Activated CD4-positive, alpha-beta T cell treated with anti-CD3 and anti-CD28 coated beads, Interleukin-2, amount 10 ng/mL, durations not matched to agents 24 days and 14 days (primary cell): ENCODE results near the gene FOLH1. TPM values are rescaled to one million over a fixed set of nuclear protein-coding genes. Genes with fewer than 3 reads are reported as not detected.
"Not testable (repeated sequence)": the region's sequence is repeated elsewhere in the genome, so short reads cannot be mapped to it uniquely, and the experiment has no call there.

Source experiments
- DNase-seq: peaks from one replicate; pipeline ENCODE4 v3.0.0; 2022
- H3K27ac Mint-ChIP-seq: one replicate; pipeline ENCODE4 v1.8.0; 2022; ENCODE audit warnings: mild to moderate bottlenecking, mixed read lengths
- H3K27me3 Mint-ChIP-seq: one replicate; pipeline ENCODE4 v1.8.0; 2022; ENCODE audit warnings: mixed read lengths
- H3K36me3 Mint-ChIP-seq: one replicate; pipeline ENCODE4 v1.8.0; 2022; ENCODE audit warnings: low read depth, mild to moderate bottlenecking, mixed read lengths
- H3K4me1 Mint-ChIP-seq: one replicate; pipeline ENCODE4 v1.8.0; 2021; ENCODE audit warnings: mixed read lengths
- H3K4me3 Mint-ChIP-seq: one replicate; pipeline ENCODE4 v1.8.0; 2022; ENCODE audit warnings: mild to moderate bottlenecking, moderate library complexity, mixed read lengths
- H3K9me3 Mint-ChIP-seq: one replicate; pipeline ENCODE4 v1.8.0; 2021; ENCODE audit warnings: mixed read lengths
- intact Hi-C: fragments of 100-400 bp; cut with micrococcal nuclease; formaldehyde crosslinking; loops from one replicate; pipeline ENCODE4 v1.15.1; 2023
- total RNA-seq: library from RNA; stranded (reverse); gene quantifications from 2 replicates; pipeline ENCODE4 v1.2.3, GENCODE V29; 2022

Gene FOLH1
- total RNA-seq, 1 donor from 2014 or later = not detected

- intact Hi-C loops, DNase-seq, H3K27ac Mint-ChIP-seq, H3K4me1 Mint-ChIP-seq, H3K36me3 Mint-ChIP-seq, H3K27me3 Mint-ChIP-seq, H3K9me3 Mint-ChIP-seq, H3K4me3 Mint-ChIP-seq: not testable (repeated sequence)
These were observed 1.4 kb downstream of the FOLH1 start for GRCh38 chr11:49206999-49207398.

GRCh38 chr11:49202287-49202976 is 6.0 kb downstream of the FOLH1 start:
- H3K4me1 Mint-ChIP-seq = no peaks in the 10 kb centered on the region
- DNase-seq = no peak
- H3K36me3 Mint-ChIP-seq = no peaks in the 10 kb centered on the region
- H3K27ac Mint-ChIP-seq = no peak overlapping the region
- H3K9me3 Mint-ChIP-seq = no peaks in the 10 kb centered on the region
- intact Hi-C loops = no loop called here
- no peak overlapping the region for H3K4me3 Mint-ChIP-seq
- H3K27me3 Mint-ChIP-seq = peaks cover 4% of the 10 kb centered on the region

- H3K36me3 Mint-ChIP-seq = not testable (repeated sequence)
These were observed 11.6 kb downstream of the FOLH1 start for GRCh38 chr11:49196775-49197174.

GRCh38 chr11:49196002-49196401 is 12.4 kb downstream of the FOLH1 start:
- H3K4me1 Mint-ChIP-seq, H3K27ac Mint-ChIP-seq, DNase-seq, H3K36me3 Mint-ChIP-seq, intact Hi-C loops, H3K27me3 Mint-ChIP-seq, H3K9me3 Mint-ChIP-seq, H3K4me3 Mint-ChIP-seq: not testable (repeated sequence)

More at GRCh38 chr11:49196775-49197174, 11.6 kb downstream of the FOLH1 start:
- H3K4me1 Mint-ChIP-seq, H3K9me3 Mint-ChIP-seq, H3K27me3 Mint-ChIP-seq, DNase-seq, H3K4me3 Mint-ChIP-seq, H3K27ac Mint-ChIP-seq, intact Hi-C loops: not testable (repeated sequence)

GRCh38 chr11:49190287-49190686 is 18.1 kb downstream of the FOLH1 start:
- not testable (repeated sequence) for H3K27me3 Mint-ChIP-seq, H3K4me1 Mint-ChIP-seq

GRCh38 chr11:49186225-49186624 is 22.2 kb downstream of the FOLH1 start:
- H3K36me3 Mint-ChIP-seq, intact Hi-C loops, DNase-seq: not testable (repeated sequence)

More at GRCh38 chr11:49190287-49190686, 18.1 kb downstream of the FOLH1 start:
- DNase-seq, intact Hi-C loops, H3K9me3 Mint-ChIP-seq, H3K4me3 Mint-ChIP-seq, H3K27ac Mint-ChIP-seq, H3K36me3 Mint-ChIP-seq: not testable (repeated sequence)

GRCh38 chr11:49185597-49185996 is 22.8 kb downstream of the FOLH1 start:
- DNase-seq, intact Hi-C loops, H3K4me3 Mint-ChIP-seq, H3K27ac Mint-ChIP-seq, H3K4me1 Mint-ChIP-seq, H3K27me3 Mint-ChIP-seq, H3K9me3 Mint-ChIP-seq, H3K36me3 Mint-ChIP-seq: not testable (repeated sequence)

More at GRCh38 chr11:49186225-49186624, 22.2 kb downstream of the FOLH1 start:
- H3K4me3 Mint-ChIP-seq, H3K27me3 Mint-ChIP-seq, H3K9me3 Mint-ChIP-seq, H3K27ac Mint-ChIP-seq, H3K4me1 Mint-ChIP-seq: not testable (repeated sequence)

- H3K27me3 Mint-ChIP-seq, H3K27ac Mint-ChIP-seq, H3K4me1 Mint-ChIP-seq, H3K4me3 Mint-ChIP-seq, DNase-seq, H3K36me3 Mint-ChIP-seq, intact Hi-C loops, H3K9me3 Mint-ChIP-seq: not testable (repeated sequence)
These were observed 23.6 kb downstream of the FOLH1 start for GRCh38 chr11:49184756-49185155.

GRCh38 chr11:49177936-49178335 is 30.5 kb downstream of the FOLH1 start:
- H3K36me3 Mint-ChIP-seq, H3K4me3 Mint-ChIP-seq, H3K9me3 Mint-ChIP-seq, H3K4me1 Mint-ChIP-seq, DNase-seq, H3K27ac Mint-ChIP-seq, intact Hi-C loops, H3K27me3 Mint-ChIP-seq: not testable (repeated sequence)

- H3K36me3 Mint-ChIP-seq, H3K4me3 Mint-ChIP-seq, H3K27ac Mint-ChIP-seq, H3K9me3 Mint-ChIP-seq, DNase-seq, H3K27me3 Mint-ChIP-seq, H3K4me1 Mint-ChIP-seq, intact Hi-C loops: not testable (repeated sequence)
These were observed 33.0 kb downstream of the FOLH1 start for GRCh38 chr11:49175378-49175777.

- H3K4me1 Mint-ChIP-seq, DNase-seq, H3K4me3 Mint-ChIP-seq, H3K27me3 Mint-ChIP-seq, intact Hi-C loops, H3K27ac Mint-ChIP-seq, H3K9me3 Mint-ChIP-seq, H3K36me3 Mint-ChIP-seq: not testable (repeated sequence)
These were observed 33.6 kb downstream of the FOLH1 start for GRCh38 chr11:49174691-49175366.

GRCh38 chr11:49171613-49172012 is 36.8 kb downstream of the FOLH1 start:
- DNase-seq, H3K36me3 Mint-ChIP-seq, H3K27me3 Mint-ChIP-seq, H3K4me1 Mint-ChIP-seq, H3K9me3 Mint-ChIP-seq, H3K4me3 Mint-ChIP-seq, H3K27ac Mint-ChIP-seq, intact Hi-C loops: not testable (repeated sequence)

GRCh38 chr11:49169579-49169978 is 38.8 kb downstream of the FOLH1 start:
- H3K9me3 Mint-ChIP-seq, H3K27me3 Mint-ChIP-seq, intact Hi-C loops, H3K4me1 Mint-ChIP-seq, H3K36me3 Mint-ChIP-seq, DNase-seq, H3K27ac Mint-ChIP-seq, H3K4me3 Mint-ChIP-seq: not testable (repeated sequence)

- H3K4me1 Mint-ChIP-seq, DNase-seq, H3K27me3 Mint-ChIP-seq, H3K9me3 Mint-ChIP-seq, H3K36me3 Mint-ChIP-seq, H3K4me3 Mint-ChIP-seq, H3K27ac Mint-ChIP-seq, intact Hi-C loops: not testable (repeated sequence)
These were observed 39.4 kb downstream of the FOLH1 start for GRCh38 chr11:49168992-49169391.

- Mint-ChIP-seq H3K4me1 (no peaks in the 10 kb centered on the region), H3K27ac (no peak overlapping the region), H3K36me3 (no peaks in the 10 kb centered on the region), H3K9me3 (no peaks in the 10 kb centered on the region), H3K27me3 (no peaks in the 10 kb centered on the region), H3K4me3 (no peak overlapping the region)
- DNase-seq = no peak
- intact Hi-C loops = no loop called here
These were observed 57.2 kb downstream of the FOLH1 start for GRCh38 chr11:49151211-49151610.
